ENCODE measurements around the gene EFHD1. TPM values are rescaled to one million over a fixed set of nuclear protein-coding genes. Genes with fewer than 3 reads are reported as not detected.

EFHD1 gene
- total RNA-seq, 1 donor from 2014 or later, result 106 TPM

DNA sequence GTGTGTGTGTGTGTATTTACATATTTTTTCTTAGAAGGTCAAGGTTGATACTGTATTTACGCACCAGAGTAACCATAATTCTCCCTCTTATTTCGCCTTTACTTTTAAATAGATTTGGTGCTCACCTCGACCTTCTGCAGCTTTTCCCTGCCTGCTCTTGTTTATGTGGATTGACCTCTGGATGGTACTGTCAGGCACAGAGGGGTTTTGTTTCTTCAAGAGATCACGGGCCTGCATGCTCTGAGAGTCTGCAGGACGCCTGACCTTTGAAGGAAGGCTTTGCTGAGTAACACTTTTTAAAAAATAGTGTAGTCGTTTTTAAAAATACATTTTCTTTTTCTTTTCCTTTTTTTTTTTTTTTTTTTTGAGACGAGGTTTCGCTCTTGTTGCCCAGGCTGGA, 18.1 kb upstream of the EFHD1 start:
- DNase-seq (ENCODE audit: extremely low spot score, unreplicated experiment), result no peak
- no peak overlapping the region for H3K4me3 Mint-ChIP-seq (ENCODE audit: unreplicated experiment)
- H3K4me1 Mint-ChIP-seq (ENCODE audit: unreplicated experiment), result peaks cover 40% of the 10 kb centered on the region
- no peaks in the 10 kb centered on the region for H3K9me3 Mint-ChIP-seq (ENCODE audit: unreplicated experiment)
- H3K36me3 Mint-ChIP-seq (ENCODE audit: unreplicated experiment), result no peaks in the 10 kb centered on the region
- no peak for TF ChIP-seq CTCF (IDR thresholded peaks at IDR 0.05)
- H3K27me3 Mint-ChIP-seq (ENCODE audit: unreplicated experiment), result no peaks in the 10 kb centered on the region
- H3K27ac Mint-ChIP-seq (ENCODE audit: unreplicated experiment), result no peak overlapping the region

DNA sequence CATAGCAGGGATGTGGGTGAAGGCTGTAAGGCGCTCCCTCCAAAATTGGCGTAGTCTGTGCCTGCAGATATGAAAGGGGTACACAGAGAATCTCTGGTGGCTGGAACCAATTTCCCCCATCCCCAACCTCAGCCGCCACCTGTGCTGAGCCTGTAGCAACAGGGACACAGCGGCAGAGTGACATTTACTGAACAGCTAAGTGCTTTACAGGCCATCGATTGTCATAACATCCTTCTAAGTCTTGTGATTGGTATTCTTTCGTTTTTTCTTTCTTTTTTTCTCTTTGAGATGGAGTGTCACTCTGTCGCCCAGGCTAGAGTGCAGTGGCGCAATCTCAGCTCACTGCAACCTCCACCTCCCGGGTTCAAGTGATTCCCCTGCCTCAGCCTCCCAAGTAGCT, 12.2 kb upstream of the EFHD1 start:
- Mint-ChIP-seq H3K4me3 (ENCODE audit: unreplicated experiment) (no peak overlapping the region), H3K36me3 (ENCODE audit: unreplicated experiment) (no peaks in the 10 kb centered on the region), H3K27me3 (ENCODE audit: unreplicated experiment) (no peaks in the 10 kb centered on the region), H3K4me1 (ENCODE audit: unreplicated experiment) (peaks cover 23% of the 10 kb centered on the region), H3K9me3 (ENCODE audit: unreplicated experiment) (no peaks in the 10 kb centered on the region), H3K27ac (ENCODE audit: unreplicated experiment) (no peak overlapping the region)
- no peak for DNase-seq (ENCODE audit: extremely low spot score, unreplicated experiment)
- no peak for TF ChIP-seq CTCF (IDR thresholded peaks at IDR 0.05)

GRCh38 chr2:232622563-232622962, 10.8 kb upstream of the EFHD1 start:
- Mint-ChIP-seq H3K4me1 (ENCODE audit: unreplicated experiment) (peaks cover 25% of the 10 kb centered on the region), H3K27ac (ENCODE audit: unreplicated experiment) (no peak overlapping the region), H3K36me3 (ENCODE audit: unreplicated experiment) (no peaks in the 10 kb centered on the region), H3K9me3 (ENCODE audit: unreplicated experiment) (no peaks in the 10 kb centered on the region), H3K27me3 (ENCODE audit: unreplicated experiment) (no peaks in the 10 kb centered on the region), H3K4me3 (ENCODE audit: unreplicated experiment) (no peak overlapping the region)
- TF ChIP-seq CTCF (IDR thresholded peaks at IDR 0.05), result no peak
- no peak for DNase-seq (ENCODE audit: extremely low spot score, unreplicated experiment)

GRCh38 chr2:232623768-232624765, 9.3 kb upstream of the EFHD1 start:
- no peak for DNase-seq (ENCODE audit: extremely low spot score, unreplicated experiment)
- Mint-ChIP-seq H3K27ac (ENCODE audit: unreplicated experiment) (peak overlapping the region; percentile 70), H3K4me1 (ENCODE audit: unreplicated experiment) (peaks cover 37% of the 10 kb centered on the region), H3K4me3 (ENCODE audit: unreplicated experiment) (no peak overlapping the region), H3K27me3 (ENCODE audit: unreplicated experiment) (no peaks in the 10 kb centered on the region), H3K9me3 (ENCODE audit: unreplicated experiment) (no peaks in the 10 kb centered on the region), H3K36me3 (ENCODE audit: unreplicated experiment) (no peaks in the 10 kb centered on the region)
- TF ChIP-seq CTCF (IDR thresholded peaks at IDR 0.05), result no peak

DNA sequence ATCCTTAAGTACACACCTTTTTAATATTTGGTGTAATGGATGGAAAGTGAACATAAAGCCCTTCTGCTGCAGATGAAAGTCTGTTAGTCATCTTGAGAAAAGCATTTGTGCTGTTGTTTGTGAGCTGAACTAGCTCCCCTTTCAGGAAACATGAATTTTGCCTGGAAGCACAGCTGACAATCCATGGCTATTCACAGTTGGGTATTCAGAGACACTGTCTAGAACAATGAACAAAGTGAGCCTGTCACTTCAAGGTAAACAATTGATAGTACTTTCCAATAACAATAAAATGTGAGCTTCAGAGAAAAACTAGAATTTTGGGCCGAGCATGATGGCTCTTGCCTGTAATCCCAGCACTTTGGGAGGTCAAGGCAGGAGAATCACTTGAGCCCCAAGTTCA, 6.8 kb upstream of the EFHD1 start:
- no peaks in the 10 kb centered on the region for H3K9me3 Mint-ChIP-seq (ENCODE audit: unreplicated experiment)
- no peak for DNase-seq (ENCODE audit: extremely low spot score, unreplicated experiment)
- H3K4me1 Mint-ChIP-seq (ENCODE audit: unreplicated experiment), result peaks cover 36% of the 10 kb centered on the region
- TF ChIP-seq CTCF (IDR thresholded peaks at IDR 0.05), result no peak
- no peak overlapping the region for H3K4me3 Mint-ChIP-seq (ENCODE audit: unreplicated experiment)
- no peak overlapping the region for H3K27ac Mint-ChIP-seq (ENCODE audit: unreplicated experiment)
- H3K27me3 Mint-ChIP-seq (ENCODE audit: unreplicated experiment), result no peaks in the 10 kb centered on the region
- no peaks in the 10 kb centered on the region for H3K36me3 Mint-ChIP-seq (ENCODE audit: unreplicated experiment)
